CD1c-positive myeloid dendritic cell (primary cell): ENCODE measurements around the gene GPATCH3.
"Not testable (repeated sequence)": the region's sequence is repeated elsewhere in the genome, so short reads cannot be mapped to it uniquely, and the experiment has no call there.

Experiments
- DNase-seq: peaks from one replicate; pipeline ENCODE4 v3.0.0-alpha.2; 2016; ENCODE audit errors: extremely low spot score

GPATCH3 gene

DNA sequence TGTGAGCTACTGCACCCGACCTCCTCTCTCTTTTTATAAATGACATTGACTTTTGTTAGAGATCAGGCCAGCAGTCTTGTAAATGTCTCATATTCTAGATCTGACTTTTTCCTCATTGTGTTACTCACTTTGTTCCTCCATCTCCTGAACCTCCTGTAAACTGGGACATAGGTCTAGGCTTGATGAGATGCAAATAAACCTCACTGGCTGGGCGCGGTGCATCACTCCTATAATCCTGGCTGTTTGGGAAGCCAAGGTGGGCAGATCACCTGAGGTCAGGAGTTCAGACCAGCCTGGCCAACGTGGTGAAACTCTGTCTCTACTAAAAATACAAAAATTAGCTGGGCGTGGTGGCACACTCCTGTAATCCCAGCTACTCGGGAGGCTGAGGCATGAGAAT lies 52.4 kb downstream of the GPATCH3 start:
- not testable (repeated sequence) for DNase-seq

DNA sequence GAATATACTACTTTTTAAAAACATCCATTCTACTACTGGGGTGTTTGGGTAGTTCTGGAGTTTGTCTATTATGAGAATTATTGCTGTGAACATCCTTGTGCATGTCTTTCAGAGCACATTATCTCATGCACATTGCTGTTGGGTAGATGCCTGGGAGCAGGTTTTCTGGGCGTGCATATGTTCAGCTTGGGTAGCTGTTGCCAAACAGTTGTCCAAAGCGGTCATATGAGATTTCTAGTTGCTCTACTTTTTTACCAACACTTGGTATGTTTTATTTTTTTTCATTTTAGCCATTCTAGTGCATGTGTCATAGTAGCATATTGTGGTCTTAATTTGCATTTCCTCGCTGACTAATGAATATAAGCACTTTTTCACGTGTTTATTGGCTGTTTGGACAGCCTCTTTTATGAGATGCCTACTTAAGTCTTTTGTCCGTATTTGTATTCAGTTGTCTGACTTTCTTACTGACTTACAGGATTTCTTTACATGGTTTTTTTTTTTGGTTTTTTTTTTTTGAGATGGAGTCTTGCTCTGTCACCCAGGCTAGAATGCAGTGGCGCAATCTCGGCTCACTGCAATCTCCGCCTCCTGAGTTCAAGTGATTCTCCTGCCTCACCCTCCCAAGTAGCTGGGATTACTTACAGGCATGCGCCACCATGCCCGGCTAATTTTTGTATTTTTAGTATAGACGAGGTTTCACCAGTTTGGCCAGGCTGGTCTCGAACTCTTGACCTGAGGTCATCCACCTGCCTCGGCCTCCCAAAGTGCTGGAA lies 55.7 kb downstream of the GPATCH3 start:
- no peak for DNase-seq
